Left lung (tissue), 10 donors: ENCODE data around the gene TMEM245. TPM values are rescaled to one million over a fixed set of nuclear protein-coding genes. Genes with fewer than 3 reads are reported as not detected.
A peak's percentile ranks its signal among the peaks of the same experiment; 100 is the strongest.

Experiments used
- ATAC-seq: fragments of 200-7000 bp; cut with Tn5 transposase; one replicate; pipeline ENCODE4 v1.9.1; 2020; ENCODE audit warnings: moderate library complexity
- DNase-seq, 4 donors: peaks; one replicate each; pipeline ENCODE4 v3.0.0-alpha.2; 2013 to 2020
- H3K27ac ChIP-seq, 2 donors: fragments of 200-600 bp; sonication (generic) in 1 of 2; one replicate each; pipeline versions ENCODE4 v1.5.0 to v1.8.0; 2020 to 2021
- H3K27me3 ChIP-seq, 2 donors: fragments of 200-600 bp; sonication (generic) in 1 of 2; one replicate each; pipeline versions ENCODE4 v1.5.0 to v1.8.0; 2020 to 2021
- H3K36me3 ChIP-seq, 2 donors: fragments of 200-600 bp; sonication (generic) in 1 of 2; one replicate each; pipeline versions ENCODE4 v1.5.0 to v1.8.0; 2020 to 2021
- H3K4me1 ChIP-seq, 2 donors: fragments of 200-600 bp; one replicate each; pipeline ENCODE4 v1.8.0; 2021
- H3K4me3 ChIP-seq, 2 donors: fragments of 200-600 bp; sonication (generic) in 1 of 2; one replicate each; pipeline versions ENCODE4 v1.5.0 to v1.8.0; 2020 to 2021; ENCODE audit warnings: mild to moderate bottlenecking in 1 of 2
- H3K9me3 ChIP-seq, 2 donors: fragments of 200-600 bp; sonication (generic) in 1 of 2; one replicate each; pipeline versions ENCODE4 v1.5.0 to v1.8.0; 2020 to 2021
- CTCF ChIP-seq, 2 donors: fragments of 200-600 bp; sonication (generic) in 1 of 2; IDR thresholded peaks; one replicate each; pipeline versions ENCODE4 v1.5.0 to v1.8.0; 2021; ENCODE audit warnings: antibody characterized with exemption in 2 of 2
- intact Hi-C, 2 donors: fragments of 100-400 bp; cut with DNase I; formaldehyde crosslinking; loops; one replicate each; pipeline versions ENCODE4 v1.11.2 to v1.14.2; 2022
- polyA plus RNA-seq, 6 donors: library from polyadenylated mRNA; unstranded; fragments of 120-200 nt; gene quantifications; one replicate each; pipeline ENCODE4 v1.2.1, GENCODE V29; 2013; ENCODE audit not compliant: insufficient read length in 6 of 6
- total RNA-seq, 2 donors: library from RNA; stranded (reverse); fragmentation: NEBNext Ultra II Directional; extraction: Animal tissue kit (Norgen Biotek cat#: 25700); gene quantifications; one replicate each; pipeline ENCODE4 v1.2.1, GENCODE V29; 2021
- donor health status: DM: no; HTN: yes; CAD: no.
- donor health status: DM: no; HTN: no; CAD: no.

Gene TMEM245
- total and polyA plus RNA-seq, 8 donors: 61.0 to 89.2 (median 81.7) TPM

DNA sequence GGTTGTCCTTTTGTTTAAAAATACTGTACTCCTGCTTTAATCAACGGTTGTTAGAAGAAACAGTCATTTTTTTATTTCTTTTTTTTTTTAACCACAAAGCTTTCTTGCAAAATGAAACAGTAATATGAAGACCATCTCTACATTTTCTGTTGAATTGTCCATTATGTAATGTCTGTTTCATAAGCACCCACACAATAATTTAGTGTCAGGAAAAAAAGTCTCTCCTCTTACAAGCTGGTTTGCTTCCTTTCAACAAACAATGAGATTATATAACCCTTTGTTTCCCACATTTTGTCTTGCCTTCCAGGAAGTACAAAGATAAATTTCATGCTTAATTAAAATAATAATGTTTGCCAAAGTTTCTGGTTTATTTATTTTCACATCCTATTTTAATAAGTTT, 123.1 kb downstream of the TMEM245 start:
- no peaks in the 10 kb centered on the region for H3K27me3 ChIP-seq
- DNase-seq: no peak
- no peaks in the 10 kb centered on the region for H3K36me3 ChIP-seq
- no peak overlapping the region for H3K4me3 ChIP-seq
- H3K9me3 ChIP-seq: no peaks in the 10 kb centered on the region
- peaks cover 0 to 28% of the 10 kb centered on the region in 2 donors for H3K4me1 ChIP-seq
- no peak for ATAC-seq
- intact Hi-C loops: no loop called here
- peak overlapping the region in 1 of 2 donors; percentile 16 for H3K27ac ChIP-seq
- TF ChIP-seq CTCF (IDR thresholded peaks at IDR 0.05): no peak

DNA sequence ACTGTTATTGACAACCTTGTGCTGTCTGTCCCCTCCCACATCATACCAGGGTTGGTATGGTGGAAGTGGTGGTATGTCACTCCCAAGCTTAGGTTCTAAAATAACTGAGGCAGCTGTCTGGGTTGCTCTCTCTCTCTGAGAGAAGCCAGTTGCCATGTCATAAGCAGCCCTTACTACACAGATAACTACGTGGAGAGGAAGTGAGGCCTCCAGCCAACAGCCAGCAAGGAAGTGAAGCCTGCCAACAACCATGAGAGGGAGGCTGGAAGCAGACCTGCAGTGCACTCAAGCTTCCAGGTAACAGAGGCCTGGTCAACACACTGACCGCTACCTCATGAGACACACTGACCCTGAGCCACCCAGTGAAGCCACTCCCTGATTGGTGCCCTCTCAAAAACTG, 125.1 kb downstream of the TMEM245 start:
- peaks cover 0 to 28% of the 10 kb centered on the region in 2 donors for H3K4me1 ChIP-seq
- H3K36me3 ChIP-seq: peaks cover 0 to 5% of the 10 kb centered on the region in 2 donors
- intact Hi-C loops: no loop called here
- H3K9me3 ChIP-seq: no peaks in the 10 kb centered on the region
- H3K27me3 ChIP-seq: no peaks in the 10 kb centered on the region
- H3K4me3 ChIP-seq: no peak overlapping the region
- DNase-seq (peak in 2 of 4 donors; percentile 31 to 61), ATAC-seq (peak; percentile 91)
- no peak for TF ChIP-seq CTCF (IDR thresholded peaks at IDR 0.05)
- H3K27ac ChIP-seq: peak overlapping the region in 1 of 2 donors; percentile 40

DNA sequence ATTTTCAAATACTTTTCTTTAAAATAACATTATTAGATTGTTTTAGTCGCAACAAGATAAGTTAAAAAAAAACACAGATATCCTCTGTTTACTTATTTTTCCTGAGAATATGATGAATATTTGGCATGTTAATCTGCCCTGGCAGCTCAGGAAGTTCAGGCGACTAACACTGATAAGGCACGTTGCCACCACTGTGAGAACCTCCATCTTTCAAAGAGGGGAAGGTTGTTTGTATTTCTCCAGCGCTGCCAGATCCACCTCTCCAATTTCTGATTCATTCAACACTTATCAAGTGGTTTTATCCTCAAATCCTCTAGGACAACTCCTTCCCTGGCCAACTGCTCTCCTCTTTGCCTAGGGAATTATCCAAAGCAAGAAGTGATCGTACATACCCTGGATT, 128.3 kb downstream of the TMEM245 start:
- Histone ChIP-seq H3K4me3 (no peak overlapping the region), H3K27ac (peak overlapping the region in 1 of 2 donors; percentile 9), H3K36me3 (peaks cover 0 to 5% of the 10 kb centered on the region in 2 donors), H3K4me1 (peaks cover 0 to 22% of the 10 kb centered on the region in 2 donors), H3K9me3 (no peaks in the 10 kb centered on the region), H3K27me3 (no peaks in the 10 kb centered on the region)
- intact Hi-C loops: no loop called here
- no peak for TF ChIP-seq CTCF (IDR thresholded peaks at IDR 0.05)
- no peak for DNase-seq
- no peak for ATAC-seq

DNA sequence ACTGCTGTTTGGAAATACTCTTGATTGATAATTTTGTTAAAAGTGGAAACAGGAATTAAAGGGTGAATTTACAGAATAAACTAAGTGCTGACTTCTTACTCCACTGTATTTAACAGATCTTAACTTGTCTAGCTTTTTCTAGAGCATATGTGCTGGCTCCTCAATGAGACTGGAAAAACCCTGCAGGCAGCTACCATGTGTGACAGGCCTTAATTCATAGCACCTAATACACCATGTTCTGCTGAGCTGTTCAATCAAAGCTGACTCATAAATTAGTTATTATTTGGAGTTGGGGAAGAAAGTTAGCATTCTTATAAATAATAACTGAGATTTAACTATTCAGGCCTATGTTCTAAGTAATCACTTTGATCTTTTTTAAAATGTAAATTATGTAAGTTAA, 135.9 kb downstream of the TMEM245 start:
- no peak for ATAC-seq
- no peak overlapping the region for H3K4me3 ChIP-seq
- H3K27me3 ChIP-seq: no peaks in the 10 kb centered on the region
- no peaks in the 10 kb centered on the region for H3K9me3 ChIP-seq
- intact Hi-C loops: no loop called here
- no peak for TF ChIP-seq CTCF (IDR thresholded peaks at IDR 0.05)
- no peak for DNase-seq
- H3K36me3 ChIP-seq: no peaks in the 10 kb centered on the region
- no peak overlapping the region for H3K27ac ChIP-seq
- no peaks in the 10 kb centered on the region for H3K4me1 ChIP-seq

GRCh38 chr9:108980893-108981292, 138.9 kb downstream of the TMEM245 start:
- Histone ChIP-seq H3K9me3 (no peaks in the 10 kb centered on the region), H3K4me3 (no peak overlapping the region), H3K4me1 (no peaks in the 10 kb centered on the region), H3K27me3 (no peaks in the 10 kb centered on the region), H3K36me3 (peaks cover 0 to 9% of the 10 kb centered on the region in 2 donors), H3K27ac (no peak overlapping the region)
- no peak for ATAC-seq
- intact Hi-C loops: no loop called here
- TF ChIP-seq CTCF (IDR thresholded peaks at IDR 0.05): no peak
- no peak for DNase-seq
